8988T (cell line): Measurements from ENCODE around the gene OST4.
"Not testable (repeated sequence)": the region's sequence is repeated elsewhere in the genome, so short reads cannot be mapped to it uniquely, and the experiment has no call there.

Experiments
- DNase-seq: peaks from one replicate; pipeline ENCODE4 v3.0.0; 2011

OST4 gene

DNA sequence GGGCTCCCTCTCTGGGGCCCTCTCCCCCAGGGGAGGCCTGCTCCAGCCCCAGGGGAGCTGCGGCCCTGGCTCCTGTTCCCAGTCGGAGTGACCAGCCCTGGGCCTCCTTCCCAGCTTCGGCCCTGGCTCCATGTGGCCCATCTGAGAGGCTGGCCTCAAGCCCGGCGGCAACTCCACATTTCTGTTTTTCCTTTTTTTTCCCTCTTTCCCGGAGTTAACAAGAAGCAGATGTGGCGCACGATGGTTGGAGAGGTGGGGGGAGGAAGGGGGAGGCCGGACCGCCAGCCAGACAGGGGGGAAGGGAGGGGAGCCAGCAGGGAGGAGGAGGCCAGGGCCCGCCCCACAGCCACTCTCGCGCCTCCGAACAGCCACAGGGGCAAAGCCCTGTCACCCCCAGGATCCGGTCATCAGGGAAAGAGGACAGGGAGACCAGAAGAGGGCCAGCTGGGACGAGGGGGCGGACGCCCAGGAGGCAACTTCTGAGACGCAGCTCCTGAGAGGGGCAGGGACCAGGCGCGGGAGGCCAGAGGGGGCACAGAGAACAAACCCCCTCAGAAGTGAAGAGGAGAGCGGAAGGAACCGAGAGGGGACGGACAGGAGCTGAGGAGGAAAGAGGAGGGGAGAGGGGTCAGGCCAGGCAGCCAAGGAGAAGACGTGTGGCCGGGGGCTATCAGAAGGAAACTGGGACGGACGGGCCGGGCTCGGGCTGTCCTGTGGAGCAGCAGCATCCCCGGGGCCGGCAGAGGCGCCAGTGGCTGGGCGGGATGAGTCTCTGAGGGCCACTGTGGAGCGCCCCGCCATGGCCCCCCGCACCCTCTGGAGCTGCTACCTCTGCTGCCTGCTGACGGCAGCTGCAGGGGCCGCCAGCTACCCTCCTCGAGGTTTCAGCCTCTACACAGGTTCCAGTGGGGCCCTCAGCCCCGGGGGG lies 7.1 kb upstream of the OST4 start, which contains the start of gene EMILIN1:
Gene EMILIN1, plus strand, starts transcription at position 349 of the 928 bp plus-strand sequence. Its CDS starts 451 bp downstream, at position 800.
- DNase-seq, result no peak

DNA sequence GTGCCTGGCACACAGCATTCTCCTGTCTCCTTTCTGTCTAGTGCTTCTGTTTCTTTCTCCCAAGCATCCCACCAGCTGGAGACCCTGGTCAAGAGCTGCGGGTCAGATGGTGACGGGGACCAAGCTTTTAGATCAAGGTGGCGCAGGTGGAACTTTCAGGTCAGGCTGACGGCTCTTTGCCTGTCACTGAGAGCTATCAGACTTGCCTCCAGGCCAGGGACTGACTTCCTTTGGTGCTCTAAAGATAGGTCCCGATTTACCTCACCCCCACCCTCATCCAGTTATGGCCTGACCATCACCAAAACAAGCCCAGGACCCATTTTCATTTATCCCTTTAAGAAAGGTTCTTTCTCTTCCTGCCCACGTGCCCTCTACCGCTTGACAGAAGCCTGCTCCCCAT lies 5.8 kb upstream of the OST4 start:
- no peak for DNase-seq

DNA sequence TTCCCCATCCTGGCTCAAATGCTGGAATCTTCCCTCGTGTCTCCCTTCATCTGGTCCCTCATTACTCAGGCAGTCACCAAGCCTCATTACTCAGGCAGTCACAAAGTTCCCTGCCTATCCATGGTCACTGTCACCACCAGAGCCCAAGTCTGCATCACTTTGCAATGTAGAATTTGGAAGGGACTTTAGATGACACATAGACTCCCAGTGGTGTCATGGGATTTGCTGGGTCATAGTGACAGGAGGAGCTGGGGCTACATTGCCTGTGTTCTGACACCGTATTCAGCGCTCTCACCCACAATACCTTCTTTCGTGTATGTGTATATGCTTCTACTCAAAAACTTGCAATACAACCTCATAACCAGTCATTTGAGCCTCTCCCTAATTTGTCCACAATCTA lies 4.9 kb upstream of the OST4 start:
- no peak for DNase-seq

DNA sequence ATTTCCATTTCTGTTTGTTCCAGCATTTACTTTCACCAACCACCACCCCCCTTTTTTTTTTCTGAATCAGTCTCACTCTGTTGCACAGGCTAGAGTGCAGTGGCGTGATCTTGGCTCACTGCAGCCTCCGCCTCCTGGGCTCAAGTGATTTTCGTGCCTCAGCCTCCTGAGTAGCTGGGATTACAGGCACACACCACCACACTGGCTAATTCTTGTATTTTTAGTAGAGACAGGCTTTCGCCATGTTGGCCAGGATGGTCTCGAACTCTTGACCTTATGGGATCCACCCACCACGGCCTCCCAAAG lies 4.1 kb upstream of the OST4 start:
- not testable (repeated sequence) for DNase-seq

DNA sequence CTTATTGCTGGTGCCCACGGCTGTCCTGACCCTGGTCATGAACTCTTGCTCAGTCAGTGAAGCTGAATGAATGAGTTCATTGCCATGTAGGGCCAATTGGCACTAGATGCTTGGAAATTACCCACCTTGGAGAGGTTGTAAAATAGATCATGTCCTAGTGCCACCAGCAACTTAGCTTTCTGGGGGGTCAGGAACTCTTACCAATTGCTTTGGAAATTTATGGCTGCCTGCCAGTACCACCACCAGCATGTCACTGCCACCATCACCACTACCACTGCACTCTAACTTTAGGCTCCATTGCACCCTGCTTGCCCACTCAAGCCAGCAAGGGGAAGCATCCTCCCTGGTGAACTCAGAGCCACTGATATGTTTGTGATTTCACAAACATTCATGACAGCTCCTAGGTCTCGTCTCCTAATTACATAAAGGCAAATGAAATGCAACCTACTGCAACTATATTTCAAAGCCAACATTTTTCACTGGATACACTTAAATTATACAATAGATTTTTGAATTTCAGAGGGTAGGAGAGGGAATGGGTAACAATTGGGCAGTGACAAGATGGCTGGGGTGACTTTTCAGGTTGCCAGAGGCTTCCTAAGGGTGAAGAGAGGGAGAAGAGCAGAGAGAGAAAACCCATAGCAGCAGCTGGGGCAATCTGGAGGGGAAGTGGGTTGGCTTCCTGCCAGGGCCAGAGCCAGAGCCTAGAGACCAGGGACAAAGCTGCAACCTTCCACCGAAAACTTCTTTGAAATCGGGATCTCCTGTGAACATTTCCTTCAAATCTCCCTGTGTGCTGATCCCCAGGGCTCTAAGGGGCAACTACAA lies 3.5 kb upstream of the OST4 start:
- DNase-seq, result no peak

DNA sequence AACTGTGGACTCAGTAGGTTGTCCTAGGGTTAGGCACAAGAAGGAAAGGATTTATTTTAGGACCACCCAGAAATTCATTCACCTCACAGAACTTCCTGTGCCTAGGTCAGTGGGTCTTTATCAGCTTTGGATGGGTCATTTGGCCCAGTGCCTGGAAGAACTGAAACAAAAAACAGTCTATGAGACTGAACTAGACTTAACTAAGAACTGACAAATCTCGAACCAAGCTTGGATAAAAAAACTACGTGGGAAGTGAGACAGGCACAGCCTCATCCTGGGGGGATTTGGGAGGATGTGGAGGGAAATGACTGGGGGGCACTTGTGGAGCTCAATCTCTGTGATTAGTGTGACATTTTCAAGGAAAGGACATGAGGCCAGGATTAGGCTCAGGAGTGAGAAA lies 2.3 kb upstream of the OST4 start:
- no peak for DNase-seq

DNA sequence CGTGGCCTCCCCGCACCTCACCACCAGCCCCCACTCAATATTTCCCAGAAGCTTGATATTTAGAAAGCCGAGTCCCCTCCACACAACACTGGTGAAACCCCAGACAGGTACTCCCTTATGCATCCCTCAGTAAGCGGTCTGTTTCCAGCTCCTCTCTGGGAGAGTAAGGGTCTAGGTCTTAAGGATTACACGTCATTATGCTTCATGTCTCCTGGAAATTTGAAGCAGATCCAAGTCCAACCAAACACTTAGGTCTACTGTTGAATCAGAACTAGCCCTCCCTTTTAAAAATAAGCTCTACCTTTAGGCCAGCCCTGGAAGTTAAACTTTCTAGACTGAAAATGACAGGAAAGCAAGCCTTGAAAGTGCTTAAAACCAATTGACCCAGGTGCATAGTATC lies 1.5 kb upstream of the OST4 start:
- no peak for DNase-seq

DNA sequence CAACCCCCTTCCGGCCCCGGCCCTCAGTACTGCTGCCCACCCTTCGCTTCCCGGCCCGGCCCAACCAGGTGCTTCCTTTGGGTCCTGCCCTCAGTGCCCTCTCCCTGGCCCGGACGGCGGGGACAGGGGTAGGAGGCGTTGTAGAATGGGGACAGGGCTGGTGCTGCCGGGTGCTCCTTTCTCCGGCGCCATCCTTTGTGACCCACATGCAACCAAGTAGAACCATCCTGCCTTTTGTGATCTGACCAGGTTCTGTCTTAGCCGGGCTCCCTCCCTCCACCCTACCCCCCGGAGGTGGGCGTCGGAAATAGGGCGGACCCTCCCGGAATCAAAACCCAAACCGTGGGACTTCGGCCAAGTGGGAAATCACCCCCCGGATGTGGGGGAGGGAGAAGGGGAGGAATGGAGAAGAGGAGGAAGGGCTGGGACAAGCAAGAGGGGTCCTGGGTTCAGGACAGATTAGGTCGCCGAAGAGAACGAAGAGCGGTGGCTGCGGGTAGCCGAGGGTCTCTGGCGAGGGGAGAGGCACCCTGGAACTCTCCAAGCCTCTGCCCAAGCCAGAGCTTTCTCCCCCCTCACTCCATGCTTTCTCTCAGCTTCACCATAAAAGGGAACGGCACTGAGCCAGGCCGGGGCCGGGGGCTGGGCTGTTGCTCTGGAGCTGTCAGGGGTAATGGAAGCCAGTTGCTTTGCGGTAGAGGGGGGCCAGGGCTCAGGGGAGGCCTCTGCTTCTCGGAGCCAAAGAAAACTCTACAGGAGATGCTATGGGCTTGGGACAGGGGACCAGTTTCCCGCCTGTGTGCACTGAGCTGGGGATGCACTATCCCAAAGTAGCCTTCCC lies 756 bp upstream of the OST4 start:
- DNase-seq, result no peak

DNA sequence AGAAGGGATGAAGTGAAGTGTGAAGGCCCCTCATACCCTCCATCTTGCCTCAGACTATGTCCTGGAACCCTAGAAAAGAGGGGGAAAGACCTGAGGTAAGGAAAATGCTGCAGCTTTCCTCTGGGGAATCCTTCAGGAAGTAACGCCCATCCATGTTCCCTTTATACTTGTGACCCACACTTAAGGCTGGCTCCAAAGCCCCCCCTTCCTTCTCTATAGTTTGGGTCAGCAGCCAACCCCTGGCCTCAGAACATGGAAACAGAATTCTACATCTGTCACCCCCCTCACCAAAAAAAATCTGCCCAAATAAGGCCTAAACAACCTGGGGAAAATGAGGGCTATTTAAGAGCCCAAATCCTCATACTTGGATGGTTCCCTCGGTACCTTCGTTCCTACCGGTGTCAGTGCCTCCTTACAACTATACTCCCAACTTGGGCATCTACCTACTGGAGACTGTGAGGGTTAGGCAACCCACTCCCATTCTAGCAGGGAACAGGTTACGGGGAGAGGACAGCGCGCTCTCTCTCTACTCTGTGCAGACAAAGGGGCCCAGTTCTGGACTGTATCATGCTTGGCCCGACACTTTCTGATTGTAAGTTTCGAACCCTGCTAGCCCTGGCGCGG lies 689 bp downstream of the OST4 start:
- no peak for DNase-seq

DNA sequence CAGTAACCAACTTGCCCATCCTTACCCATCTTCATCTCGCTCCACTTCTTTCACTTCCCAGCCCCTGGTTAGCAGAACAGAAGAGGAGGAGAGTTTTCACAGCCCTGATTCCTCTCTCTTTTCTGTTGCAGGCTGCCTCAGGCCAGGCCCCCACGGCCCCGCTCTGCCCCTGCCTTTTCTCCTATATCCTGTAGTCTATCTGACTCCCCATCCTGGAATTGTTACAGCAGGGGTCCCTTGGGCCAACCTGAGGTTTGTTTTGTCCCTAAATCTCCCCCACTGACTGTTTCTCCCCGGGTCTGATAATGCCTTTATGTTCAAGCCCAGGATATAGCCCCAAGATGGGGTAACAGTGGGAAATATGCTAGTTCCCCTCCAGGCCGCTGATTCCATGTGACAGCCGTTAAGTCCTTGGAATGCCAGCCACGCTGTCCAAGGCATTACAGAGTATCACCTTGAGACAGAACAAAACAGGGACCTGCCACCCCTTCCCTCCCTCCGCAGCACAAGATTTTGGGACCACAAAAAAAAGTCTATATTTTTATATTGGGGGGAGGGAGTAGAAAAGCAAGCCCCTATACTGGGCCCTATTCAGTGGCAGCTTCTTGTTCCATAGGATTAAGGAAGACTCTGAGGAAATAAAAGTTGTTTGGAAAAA lies 1.4 kb downstream of the OST4 start:
- no peak for DNase-seq

DNA sequence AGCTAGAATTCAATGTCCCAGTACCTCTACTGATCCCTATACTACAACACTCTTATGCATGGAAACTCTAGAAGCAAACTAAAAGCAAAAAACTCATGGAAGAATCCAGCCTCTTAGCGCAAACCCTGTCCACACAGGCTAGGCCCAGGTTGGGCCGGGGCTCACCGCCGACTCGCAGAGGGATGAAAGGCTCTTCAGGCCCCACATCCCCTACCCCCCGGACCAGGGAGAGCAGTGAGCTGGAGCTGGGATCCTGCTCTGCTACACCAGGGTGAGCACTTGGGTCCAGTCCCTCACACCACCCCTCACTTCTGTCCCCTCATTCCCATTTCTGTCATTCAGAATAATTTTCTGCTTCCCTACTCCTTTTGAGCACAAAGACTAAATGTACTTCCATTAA lies 2.0 kb downstream of the OST4 start:
- no peak for DNase-seq

DNA sequence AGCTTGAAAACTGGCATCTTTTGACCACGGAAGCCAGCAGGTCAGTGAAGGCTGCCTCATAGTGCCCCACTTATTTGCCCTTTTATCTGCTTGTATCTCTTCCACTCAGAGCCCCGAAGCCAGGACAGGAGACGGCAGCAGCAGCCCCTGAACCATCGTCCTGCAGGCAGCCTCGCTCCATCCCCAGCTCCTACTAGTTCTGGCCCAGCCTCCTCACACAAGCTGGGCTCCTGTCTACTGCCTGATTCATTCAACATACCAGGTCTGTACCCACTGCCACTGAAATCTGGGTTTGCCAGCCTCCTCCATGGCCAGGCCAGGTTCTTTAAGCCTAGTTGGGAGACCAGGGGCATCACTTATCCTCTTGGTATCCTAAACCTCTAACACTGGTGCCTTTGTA lies 4.1 kb downstream of the OST4 start:
- no peak for DNase-seq

DNA sequence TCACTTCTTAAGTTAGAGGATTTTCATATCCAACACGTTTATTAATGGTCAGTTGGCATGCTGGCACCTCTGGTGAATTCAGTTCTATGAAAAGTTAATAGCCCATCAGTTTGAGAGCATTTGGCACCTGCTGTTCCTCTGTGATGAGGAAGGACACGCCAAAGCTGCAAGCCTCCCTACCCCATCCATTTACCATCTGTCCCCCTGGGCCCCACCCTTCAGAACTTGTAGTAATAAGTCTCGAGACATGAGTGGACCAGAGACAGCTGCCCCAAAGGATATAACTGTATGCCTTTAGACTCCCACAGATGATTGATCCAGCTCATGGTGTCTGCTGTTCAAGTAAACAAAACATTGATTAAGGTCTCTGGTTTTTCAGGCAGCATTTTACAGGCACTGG lies 6.3 kb downstream of the OST4 start:
- DNase-seq, result no peak

DNA sequence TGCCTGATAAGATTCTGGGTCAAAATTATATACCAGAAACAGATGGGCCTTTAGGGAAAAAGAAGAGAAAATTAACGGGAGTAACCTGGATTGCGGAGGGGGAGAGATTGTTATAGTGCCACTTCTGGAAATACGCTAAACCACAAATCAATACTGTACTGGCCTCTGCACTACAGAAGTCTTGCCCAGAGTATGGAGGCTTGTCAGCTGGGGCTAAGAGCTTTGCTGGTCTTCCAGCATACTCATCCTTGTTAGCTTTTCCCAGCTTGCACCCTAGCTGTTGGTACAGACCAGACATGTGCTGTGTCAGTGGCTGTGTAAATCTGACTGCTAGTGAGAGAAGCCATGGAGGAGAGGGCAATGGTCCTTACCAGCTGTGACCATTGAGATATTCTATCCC lies 11.1 kb downstream of the OST4 start:
- no peak for DNase-seq

DNA sequence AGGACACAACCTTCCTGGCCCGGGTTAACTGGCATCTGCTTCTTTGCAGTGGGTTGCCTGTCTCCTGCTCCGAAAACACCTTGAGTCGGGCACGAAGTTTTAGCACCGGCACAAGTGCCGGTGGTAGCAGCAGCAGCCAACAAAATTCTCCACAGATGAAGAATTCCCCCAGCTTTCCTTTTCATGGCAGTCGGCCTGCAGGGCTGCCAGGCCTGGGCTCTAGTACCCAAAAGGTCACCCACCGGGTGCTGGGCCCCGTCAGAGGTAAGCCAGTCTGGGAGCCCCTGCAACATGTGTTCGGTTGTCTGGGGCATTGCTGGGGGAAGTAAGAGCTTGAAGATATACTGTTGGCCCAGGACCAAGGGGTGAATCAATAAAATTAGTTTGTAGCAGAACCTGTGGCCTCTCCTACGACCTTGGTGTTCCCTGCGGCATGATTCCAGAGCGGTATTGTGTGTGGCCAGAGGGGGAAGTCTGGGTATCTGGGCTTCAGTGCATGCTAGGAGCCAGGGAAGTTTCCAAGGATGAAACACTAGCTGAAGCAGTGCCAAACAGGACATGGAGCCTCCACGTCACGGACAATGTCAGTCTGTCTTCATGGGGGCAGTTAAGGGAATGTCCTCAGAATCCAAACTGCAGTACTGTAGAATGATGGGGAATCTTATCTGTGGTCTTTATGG lies 12.2 kb downstream of the OST4 start:
- no peak for DNase-seq

DNA sequence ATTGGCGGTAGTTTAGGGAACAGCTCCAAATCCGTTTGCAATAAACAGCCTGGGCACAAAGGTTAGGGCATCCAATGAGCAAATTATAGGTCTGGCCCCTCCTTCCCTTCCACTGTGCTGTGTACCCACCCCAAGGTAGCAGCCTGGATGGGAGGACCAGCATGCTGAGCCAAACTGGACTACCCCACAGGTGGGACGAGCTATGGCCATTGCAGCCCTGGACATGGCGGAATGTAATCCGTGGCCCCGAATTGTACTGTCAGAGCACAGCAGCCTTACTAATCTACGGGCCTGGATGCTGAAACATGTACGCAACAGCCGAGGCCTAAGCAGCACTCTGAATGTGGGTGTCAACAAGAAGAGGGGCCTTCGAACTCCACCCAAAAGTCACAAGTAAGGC lies 13.2 kb downstream of the OST4 start:
- no peak for DNase-seq

DNA sequence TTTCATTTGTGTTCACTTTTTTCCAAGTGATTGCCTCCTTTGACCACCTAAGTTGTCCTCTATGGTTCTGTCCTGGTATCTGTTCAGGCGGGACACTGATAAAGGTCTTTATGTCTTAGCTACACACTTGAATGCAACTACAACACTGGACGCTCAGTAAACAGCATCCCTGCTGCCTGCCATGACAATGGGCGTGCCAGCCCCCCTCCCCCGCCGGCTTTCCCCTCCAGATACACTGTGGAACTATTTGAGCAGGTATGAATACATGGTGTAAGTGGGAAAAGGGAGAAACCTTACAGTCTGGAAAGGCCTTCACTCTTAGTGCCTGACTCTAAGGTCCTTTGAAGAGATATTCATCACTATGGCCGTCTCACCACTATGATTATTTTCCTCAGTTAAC lies 14.3 kb downstream of the OST4 start:
- no peak for DNase-seq

DNA sequence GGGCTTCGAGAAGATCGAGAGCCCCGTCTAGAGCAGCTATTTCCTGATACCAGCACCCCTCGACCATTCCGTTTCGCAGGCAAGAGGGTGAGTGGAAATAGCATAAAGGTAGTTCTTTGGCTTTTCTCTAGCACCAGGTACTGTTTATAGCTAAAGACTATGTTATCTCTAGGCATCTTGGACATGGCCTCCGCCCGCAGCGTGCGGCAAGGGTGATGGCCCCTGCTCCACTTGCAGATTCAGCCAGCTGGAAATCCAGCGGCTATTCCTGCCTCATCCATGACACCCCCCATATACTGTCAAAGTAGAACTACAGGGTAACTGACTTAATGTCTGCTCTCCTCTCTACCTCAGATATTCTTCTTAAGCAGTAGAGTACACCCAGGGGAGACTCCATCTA lies 16.7 kb downstream of the OST4 start:
- DNase-seq, result no peak

DNA sequence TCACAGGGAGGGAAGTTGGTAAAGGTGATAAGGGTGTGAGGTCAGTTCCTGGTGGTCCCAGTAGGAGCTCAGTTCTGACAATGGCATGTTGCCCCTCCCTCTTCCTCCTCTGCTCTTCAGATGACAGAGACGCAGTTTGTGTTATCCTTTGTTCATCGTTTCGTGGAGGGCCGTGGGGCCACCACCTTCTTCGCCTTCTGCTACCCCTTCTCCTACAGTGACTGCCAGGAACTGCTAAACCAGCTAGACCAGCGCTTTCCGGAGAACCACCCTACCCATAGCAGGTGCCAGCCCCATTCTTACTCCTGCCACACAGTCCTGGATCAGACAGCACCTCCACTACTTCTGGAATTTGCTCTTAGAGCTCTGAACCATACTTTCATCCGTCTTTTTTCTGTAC lies 17.7 kb downstream of the OST4 start:
- DNase-seq, result no peak

DNA sequence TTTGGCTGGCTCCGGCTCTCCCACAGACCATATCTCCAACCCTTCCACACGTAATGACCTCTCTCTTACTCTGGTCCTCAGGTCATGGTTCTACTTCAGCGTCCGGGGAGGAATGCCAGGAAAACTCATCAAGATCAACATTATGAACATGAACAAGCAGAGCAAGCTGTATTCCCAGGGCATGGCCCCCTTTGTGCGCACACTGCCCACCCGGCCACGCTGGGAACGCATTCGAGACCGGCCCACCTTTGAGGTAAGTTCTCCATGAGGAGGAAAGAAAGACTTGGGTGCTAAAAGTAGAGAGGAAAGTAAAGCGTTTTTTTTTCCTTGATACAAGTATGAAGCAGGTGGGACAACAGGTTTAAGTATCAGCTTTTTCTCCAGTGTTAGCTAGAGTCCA lies 18.1 kb downstream of the OST4 start:
- no peak for DNase-seq

DNA sequence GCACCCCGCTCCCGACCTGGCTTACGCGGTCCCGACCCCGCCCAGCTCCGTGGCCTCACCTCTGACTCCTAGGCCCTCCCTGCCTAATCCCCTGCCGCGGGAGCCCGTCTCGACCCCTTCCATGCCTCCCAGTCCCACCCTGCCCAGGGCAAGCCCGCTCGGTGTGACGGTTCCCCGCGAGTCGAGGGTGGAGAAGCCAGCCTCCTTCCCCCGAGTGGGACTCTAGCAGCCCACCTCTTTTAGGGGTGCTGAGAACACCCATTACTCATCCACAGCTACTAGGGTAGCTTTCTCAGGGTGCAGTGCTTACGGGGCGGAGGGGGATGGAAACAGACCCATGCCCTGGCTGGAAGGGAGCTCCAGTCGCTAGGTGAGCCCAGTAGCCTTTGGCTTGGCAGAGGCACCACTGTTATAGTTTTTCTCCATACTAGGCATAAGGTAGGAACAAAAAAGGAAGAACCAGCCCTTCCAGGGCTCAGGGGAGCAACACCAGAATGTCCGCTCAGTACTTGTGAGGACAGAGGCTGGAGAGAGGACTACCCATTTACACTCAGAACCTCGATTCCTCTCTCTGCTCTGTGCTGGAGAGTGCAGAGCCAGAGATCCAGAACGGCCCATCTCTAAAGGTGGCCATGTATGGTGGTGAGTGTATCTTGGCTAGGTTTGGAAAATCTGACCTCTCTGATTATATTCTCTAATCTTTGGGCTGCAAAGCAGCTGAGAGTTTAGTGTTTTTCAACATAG lies 19.4 kb downstream of the OST4 start:
- no peak for DNase-seq
